Left renal pelvis (tissue), 4 donors: ENCODE measurements around the gene RTTN. TPM values are rescaled to one million over a fixed set of nuclear protein-coding genes. Genes with fewer than 3 reads are reported as not detected.

Experiments
- DNase-seq, 4 donors: peaks; one replicate each; pipeline ENCODE4 v3.0.0-alpha.2; 2013; ENCODE audit warnings: low read depth in 4 of 4, low spot score in 3 of 4
- polyA plus RNA-seq, 4 donors: library from polyadenylated mRNA; unstranded; fragments of 120-200 nt; gene quantifications; one replicate each; pipeline ENCODE4 v1.2.1, GENCODE V29; 2013; ENCODE audit not compliant: insufficient read length in 4 of 4

Gene RTTN
- polyA plus RNA-seq, 4 donors, result 15.7 to 18.7 (median 17.7) TPM

GRCh38 chr18:69953191-69953590 is 252.3 kb downstream of the RTTN start:
- no peak for DNase-seq

Other genes starting within 250 kb of the RTTN start
- 10 to 100 TPM; 29.3 to 32.3 (median 30.1) TPM for gene SOCS6, start 83.4 kb upstream of the RTTN start, polyA plus RNA-seq